GM06990 (cell line): ENCODE data around the gene ANKRD33.
"Not testable (repeated sequence)": the region's sequence is repeated elsewhere in the genome, so short reads cannot be mapped to it uniquely, and the experiment has no call there.

ENCODE experiments used
- DNase-seq: peaks from one replicate; pipeline ENCODE4 v3.0.0-alpha.2; 2011; ENCODE audit not compliant: insufficient read length; ENCODE audit errors: extremely low read depth
- H3K27me3 ChIP-seq: replicated peaks from 2 replicates; pipeline ENCODE4 v1.6.0; 2011; ENCODE audit warnings: low read length; ENCODE audit not compliant: control insufficient read depth, insufficient read depth
- H3K36me3 ChIP-seq: 2 replicates; pipeline ENCODE4 v1.5.1; 2011; ENCODE audit warnings: low read length; ENCODE audit not compliant: control insufficient read depth, insufficient read depth
- H3K4me3 ChIP-seq: replicated peaks from 2 replicates; pipeline ENCODE4 v1.5.1; 2011; ENCODE audit warnings: low read depth, mild to moderate bottlenecking, control low read depth, low read length
- TF ChIP-seq, protein P1 (sequence below): IDR thresholded peaks from 2 replicates; pipeline ENCODE4 v1.5.1; 2011; ENCODE audit warnings: low read length, control low read depth, mild to moderate bottlenecking, inconsistent platforms; ENCODE audit not compliant: insufficient read depth, poor library complexity, severe bottlenecking

The ANKRD33 gene

GRCh38 chr12:51874000-51874399 lies 13.9 kb upstream of the ANKRD33 start:
- H3K4me3 ChIP-seq, result no peak overlapping the region
- peaks cover 2% of the 10 kb centered on the region for H3K27me3 ChIP-seq
- H3K36me3 ChIP-seq, result no peaks in the 10 kb centered on the region
- no peak for DNase-seq
- TF ChIP-seq, protein P1, sequence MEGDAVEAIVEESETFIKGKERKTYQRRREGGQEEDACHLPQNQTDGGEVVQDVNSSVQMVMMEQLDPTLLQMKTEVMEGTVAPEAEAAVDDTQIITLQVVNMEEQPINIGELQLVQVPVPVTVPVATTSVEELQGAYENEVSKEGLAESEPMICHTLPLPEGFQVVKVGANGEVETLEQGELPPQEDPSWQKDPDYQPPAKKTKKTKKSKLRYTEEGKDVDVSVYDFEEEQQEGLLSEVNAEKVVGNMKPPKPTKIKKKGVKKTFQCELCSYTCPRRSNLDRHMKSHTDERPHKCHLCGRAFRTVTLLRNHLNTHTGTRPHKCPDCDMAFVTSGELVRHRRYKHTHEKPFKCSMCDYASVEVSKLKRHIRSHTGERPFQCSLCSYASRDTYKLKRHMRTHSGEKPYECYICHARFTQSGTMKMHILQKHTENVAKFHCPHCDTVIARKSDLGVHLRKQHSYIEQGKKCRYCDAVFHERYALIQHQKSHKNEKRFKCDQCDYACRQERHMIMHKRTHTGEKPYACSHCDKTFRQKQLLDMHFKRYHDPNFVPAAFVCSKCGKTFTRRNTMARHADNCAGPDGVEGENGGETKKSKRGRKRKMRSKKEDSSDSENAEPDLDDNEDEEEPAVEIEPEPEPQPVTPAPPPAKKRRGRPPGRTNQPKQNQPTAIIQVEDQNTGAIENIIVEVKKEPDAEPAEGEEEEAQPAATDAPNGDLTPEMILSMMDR, result no peak

DNA sequence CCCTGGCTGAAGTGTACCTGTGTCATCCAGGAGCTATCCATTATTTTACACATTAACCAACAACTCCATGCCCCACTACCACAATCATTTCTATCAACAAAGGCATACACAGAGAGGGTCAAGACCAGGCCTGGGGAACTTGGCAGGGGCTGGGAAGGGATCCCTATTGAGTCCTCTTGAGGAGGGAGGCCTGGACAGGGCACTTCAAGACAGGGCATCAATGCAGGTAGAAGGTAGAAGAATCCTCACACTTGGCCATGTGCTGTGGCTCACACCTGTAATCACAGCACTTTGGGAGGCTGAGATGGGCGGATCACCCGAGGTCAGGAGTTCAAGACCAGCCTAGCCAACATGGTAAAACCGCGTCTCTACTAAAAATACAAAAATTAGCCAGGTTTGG lies 13.4 kb upstream of the ANKRD33 start:
- Histone ChIP-seq H3K4me3 (no peak overlapping the region), H3K27me3 (peaks cover 2% of the 10 kb centered on the region), H3K36me3 (no peaks in the 10 kb centered on the region)
- TF ChIP-seq, protein P1, result no peak
- no peak for DNase-seq

DNA sequence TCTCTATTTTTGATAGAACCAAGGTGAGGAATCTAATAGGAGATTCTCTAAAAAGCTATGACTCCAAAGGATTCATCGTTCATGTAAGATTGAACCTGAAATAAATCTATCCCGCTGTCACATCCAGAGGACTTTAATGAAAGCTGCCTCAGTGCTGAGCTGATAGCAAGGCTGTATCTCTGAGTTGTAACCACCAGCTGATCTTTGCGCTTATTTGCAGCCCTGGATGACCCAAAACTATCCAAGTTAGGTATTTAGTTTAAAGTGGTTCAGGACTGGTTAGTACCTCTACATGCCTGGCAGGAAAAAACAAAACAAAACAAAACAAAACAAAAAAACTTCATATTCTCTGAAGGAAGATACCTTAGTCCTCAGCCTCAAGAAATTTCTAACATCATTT lies 8.8 kb upstream of the ANKRD33 start:
- Histone ChIP-seq H3K4me3 (no peak overlapping the region), H3K27me3 (no peaks in the 10 kb centered on the region), H3K36me3 (no peaks in the 10 kb centered on the region)
- TF ChIP-seq, protein P1, result no peak
- DNase-seq, result no peak

GRCh38 chr12:51883295-51883694 lies 4.6 kb upstream of the ANKRD33 start:
- TF ChIP-seq, protein P1, result no peak

DNA sequence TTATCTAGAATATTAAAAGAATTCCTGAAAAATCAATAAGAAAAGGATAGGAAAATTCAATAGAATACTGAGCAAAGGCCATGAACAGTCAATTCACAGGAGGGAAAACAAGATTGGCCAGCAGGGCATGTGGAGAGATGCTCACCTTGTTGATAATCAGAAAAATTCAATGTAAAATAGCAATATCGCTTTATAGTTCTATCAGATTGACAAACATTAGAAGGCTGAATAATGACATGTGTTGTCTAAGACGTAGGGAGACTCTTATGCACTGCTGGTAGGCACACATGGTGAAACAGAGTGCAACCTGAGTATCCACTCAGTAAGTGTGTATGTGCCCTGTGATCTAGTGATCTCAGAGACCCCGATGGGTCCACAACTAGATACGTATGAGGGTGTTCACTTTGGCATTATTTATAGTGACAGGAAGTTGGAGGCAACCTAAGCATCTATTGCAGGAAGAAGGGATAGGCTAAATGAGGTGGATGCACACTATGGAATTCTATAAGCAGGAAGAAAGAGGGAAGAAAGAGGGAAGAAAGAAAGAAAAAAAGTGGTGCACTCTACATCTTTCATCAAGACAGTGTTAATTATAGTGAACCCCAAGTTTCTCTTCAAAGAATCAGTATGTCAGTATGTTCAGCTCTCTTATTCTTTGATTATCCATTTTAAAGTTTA lies 3.8 kb upstream of the ANKRD33 start:
- no peak for DNase-seq
- TF ChIP-seq, protein P1, result no peak
- Histone ChIP-seq H3K4me3 (no peak overlapping the region), H3K27me3 (no peaks in the 10 kb centered on the region), H3K36me3 (no peaks in the 10 kb centered on the region)

More at GRCh38 chr12:51883295-51883694, 4.6 kb upstream of the ANKRD33 start:
- Histone ChIP-seq H3K27me3 (no peaks in the 10 kb centered on the region), H3K4me3 (no peak overlapping the region), H3K36me3 (no peaks in the 10 kb centered on the region)
- no peak for DNase-seq

DNA sequence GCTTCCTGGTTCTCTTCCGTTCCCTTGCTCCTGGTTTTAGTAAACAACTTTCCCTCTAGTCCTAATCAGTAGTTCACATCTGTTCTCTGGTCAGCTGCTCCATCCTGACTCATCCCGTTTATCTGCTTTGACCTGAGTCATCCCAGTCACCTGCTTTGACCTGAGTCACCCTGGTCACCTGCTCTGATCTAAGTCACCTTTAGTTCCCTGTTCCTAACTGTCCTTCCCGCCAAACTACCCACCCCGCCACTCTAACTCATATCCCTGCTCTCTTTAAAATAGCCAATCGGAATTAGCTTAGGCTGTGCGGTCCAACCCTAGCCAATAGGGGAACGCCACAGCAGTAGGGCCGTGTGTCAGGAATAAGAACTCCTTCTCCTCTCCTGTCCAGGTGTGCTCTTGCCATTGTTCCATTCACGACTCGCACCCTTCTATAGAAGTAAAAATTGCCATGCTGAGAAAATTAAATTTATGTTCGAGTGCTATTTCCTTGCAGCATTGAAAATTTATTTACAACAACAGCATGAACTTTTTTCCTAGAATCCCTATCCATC lies 3.1 kb upstream of the ANKRD33 start:
- TF ChIP-seq, protein P1, result no peak
- Histone ChIP-seq H3K36me3 (no peaks in the 10 kb centered on the region), H3K27me3 (no peaks in the 10 kb centered on the region), H3K4me3 (no peak overlapping the region)
- no peak for DNase-seq

- H3K4me3 ChIP-seq, DNase-seq, H3K36me3 ChIP-seq, H3K27me3 ChIP-seq: not testable (repeated sequence)
Measured at GRCh38 chr12:51885294-51886020, 2.4 kb upstream of the ANKRD33 start.
